ENCODE measurements around the gene SLIT3.

The SLIT3 gene

GRCh38 chr5:169256191-169256590 lies 44.7 kb downstream of the SLIT3 start:
- H3K79me2 ChIP-seq (ENCODE audit: insufficient read depth, low read length), result no peaks in the 10 kb centered on the region
- H3K27me3 ChIP-seq (ENCODE audit: insufficient read depth, low read length, poor library complexity, severe bottlenecking), result no peaks in the 10 kb centered on the region
- H3K36me3 ChIP-seq (ENCODE audit: insufficient read depth, low read length), result no peaks in the 10 kb centered on the region
- H3K9ac ChIP-seq (ENCODE audit: low read depth, low read length, poor library complexity, severe bottlenecking), result no peak overlapping the region
- no peaks in the 10 kb centered on the region for H4K20me1 ChIP-seq (ENCODE audit: insufficient read depth, low read length, poor library complexity, severe bottlenecking)
- H3F3A ChIP-seq (ENCODE audit: low read depth), result no peaks in the 10 kb centered on the region
- no peaks in the 10 kb centered on the region for H3K4me1 ChIP-seq (ENCODE audit: insufficient read depth, low read length, poor library complexity, severe bottlenecking)
- no peaks in the 10 kb centered on the region for H3K9me2 ChIP-seq (replicated peaks; ENCODE audit: low read depth, low read length)
- H2AFZ ChIP-seq (ENCODE audit: low read length), result no peak overlapping the region
- no peak overlapping the region for H3K4me2 ChIP-seq (ENCODE audit: low read depth, low read length, poor library complexity, severe bottlenecking)
- H3K4me3 ChIP-seq (ENCODE audit: low read length, poor library complexity, severe bottlenecking), result no peak overlapping the region
- H3K9me3 ChIP-seq (ENCODE audit: insufficient read depth, low read depth, low read length), result no peaks in the 10 kb centered on the region
- TF ChIP-seq CTCF (conservative IDR thresholded peaks at IDR 0.05; ENCODE audit: low read length), result no peak
- no peak for TF ChIP-seq EZH2phosphoT487 (IDR thresholded peaks at IDR 0.05; ENCODE audit: borderline replicate concordance)

GRCh38 chr5:169253071-169253470 lies 47.9 kb downstream of the SLIT3 start:
- no peaks in the 10 kb centered on the region for H3K27me3 ChIP-seq (ENCODE audit: insufficient read depth, low read length, poor library complexity, severe bottlenecking)
- no peak overlapping the region for H2AFZ ChIP-seq (ENCODE audit: low read length)
- H3K4me2 ChIP-seq (ENCODE audit: low read depth, low read length, poor library complexity, severe bottlenecking), result no peak overlapping the region
- H3K79me2 ChIP-seq (ENCODE audit: insufficient read depth, low read length), result no peaks in the 10 kb centered on the region
- H3K4me1 ChIP-seq (ENCODE audit: insufficient read depth, low read length, poor library complexity, severe bottlenecking), result no peaks in the 10 kb centered on the region
- H3K9me3 ChIP-seq (ENCODE audit: insufficient read depth, low read depth, low read length), result no peaks in the 10 kb centered on the region
- no peak overlapping the region for H3K4me3 ChIP-seq (ENCODE audit: low read length, poor library complexity, severe bottlenecking)
- no peaks in the 10 kb centered on the region for H3F3A ChIP-seq (ENCODE audit: low read depth)
- no peak overlapping the region for H3K9ac ChIP-seq (ENCODE audit: low read depth, low read length, poor library complexity, severe bottlenecking)
- no peaks in the 10 kb centered on the region for H3K36me3 ChIP-seq (ENCODE audit: insufficient read depth, low read length)
- TF ChIP-seq EZH2phosphoT487 (IDR thresholded peaks at IDR 0.05; ENCODE audit: borderline replicate concordance) (no peak), CTCF (conservative IDR thresholded peaks at IDR 0.05; ENCODE audit: low read length) (no peak)
- H3K9me2 ChIP-seq (replicated peaks; ENCODE audit: low read depth, low read length), result no peaks in the 10 kb centered on the region
- no peaks in the 10 kb centered on the region for H4K20me1 ChIP-seq (ENCODE audit: insufficient read depth, low read length, poor library complexity, severe bottlenecking)

- H3K27me3 ChIP-seq (ENCODE audit: insufficient read depth, low read length, poor library complexity, severe bottlenecking), result no peaks in the 10 kb centered on the region
- no peak overlapping the region for H3K4me2 ChIP-seq (ENCODE audit: low read depth, low read length, poor library complexity, severe bottlenecking)
Measured at GRCh38 chr5:169251333-169252084, 49.4 kb downstream of the SLIT3 start.

More at GRCh38 chr5:169251333-169252084, 49.4 kb downstream of the SLIT3 start:
- Histone ChIP-seq H3F3A (ENCODE audit: low read depth) (no peaks in the 10 kb centered on the region), H3K9me3 (ENCODE audit: insufficient read depth, low read depth, low read length) (no peaks in the 10 kb centered on the region), H3K79me2 (ENCODE audit: insufficient read depth, low read length) (no peaks in the 10 kb centered on the region), H2AFZ (ENCODE audit: low read length) (no peak overlapping the region), H3K36me3 (ENCODE audit: insufficient read depth, low read length) (no peaks in the 10 kb centered on the region), H3K9ac (ENCODE audit: low read depth, low read length, poor library complexity, severe bottlenecking) (no peak overlapping the region), H3K4me3 (ENCODE audit: low read length, poor library complexity, severe bottlenecking) (no peak overlapping the region), H3K9me2 (replicated peaks; ENCODE audit: low read depth, low read length) (no peaks in the 10 kb centered on the region), H4K20me1 (ENCODE audit: insufficient read depth, low read length, poor library complexity, severe bottlenecking) (no peaks in the 10 kb centered on the region), H3K4me1 (ENCODE audit: insufficient read depth, low read length, poor library complexity, severe bottlenecking) (no peaks in the 10 kb centered on the region)
- no peak for TF ChIP-seq EZH2phosphoT487 (IDR thresholded peaks at IDR 0.05; ENCODE audit: borderline replicate concordance)
- no peak for TF ChIP-seq CTCF (conservative IDR thresholded peaks at IDR 0.05; ENCODE audit: low read length)

Data from Loucy (cell line).